ENCODE results near the gene MAST4.

The MAST4 gene

DNA sequence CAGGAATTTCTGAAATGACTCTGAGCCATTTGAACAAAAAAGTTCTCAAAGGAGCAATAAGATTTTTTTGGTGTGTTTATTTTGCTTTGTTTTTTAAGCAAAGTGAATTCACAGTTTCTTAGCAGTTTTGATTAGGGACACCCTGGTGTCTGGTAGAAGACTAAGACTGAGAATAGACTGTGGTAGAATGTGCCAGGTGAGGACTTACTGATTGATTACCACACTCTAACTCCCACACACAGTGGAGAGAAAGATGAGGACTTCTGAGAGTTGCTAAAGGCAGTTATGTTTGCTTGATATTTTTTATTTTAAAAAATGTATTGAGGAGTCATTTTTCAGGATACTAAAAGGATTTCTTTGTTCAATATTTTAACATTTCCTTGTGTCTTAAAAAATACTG lies 425.3 kb downstream of the MAST4 start:
- H3K4me1 Mint-ChIP-seq (ENCODE audit: low read depth in 2 of 2), result no peaks in the 10 kb centered on the region
- ATAC-seq (replicated peaks) (no peak), DNase-seq (no peak)
- no peak overlapping the region for H3K27ac Mint-ChIP-seq
- H3K27me3 Mint-ChIP-seq, result no peaks in the 10 kb centered on the region
- H3K4me3 Mint-ChIP-seq, result no peak overlapping the region
- H3K9me3 Mint-ChIP-seq, result no peaks in the 10 kb centered on the region
- H3K36me3 Mint-ChIP-seq (ENCODE audit: insufficient read depth), result no peaks in the 10 kb centered on the region

DNA sequence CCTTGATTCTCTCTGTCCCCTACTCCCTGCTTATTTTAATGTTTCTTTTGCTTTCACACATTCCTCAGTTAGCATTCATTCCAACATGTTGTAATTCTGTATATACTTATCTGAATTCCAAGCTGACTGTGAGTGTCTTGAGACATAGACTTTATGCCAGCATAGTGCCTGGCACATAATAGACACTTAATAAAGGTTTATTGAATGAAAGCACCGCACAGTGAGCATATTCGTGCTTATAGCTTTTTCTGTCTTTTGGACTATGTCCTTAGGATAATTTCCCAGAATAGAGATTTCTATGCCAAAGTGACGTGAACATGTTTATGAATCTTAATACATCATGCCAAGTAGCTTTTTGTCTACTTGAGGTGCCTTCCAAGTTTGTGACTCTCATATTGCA lies 425.8 kb downstream of the MAST4 start:
- Mint-ChIP-seq H3K36me3 (ENCODE audit: insufficient read depth) (no peaks in the 10 kb centered on the region), H3K4me1 (ENCODE audit: low read depth in 2 of 2) (no peaks in the 10 kb centered on the region), H3K9me3 (no peaks in the 10 kb centered on the region), H3K27me3 (no peaks in the 10 kb centered on the region), H3K4me3 (no peak overlapping the region), H3K27ac (no peak overlapping the region)
- ATAC-seq (replicated peaks), result no peak
- DNase-seq, result no peak

DNA sequence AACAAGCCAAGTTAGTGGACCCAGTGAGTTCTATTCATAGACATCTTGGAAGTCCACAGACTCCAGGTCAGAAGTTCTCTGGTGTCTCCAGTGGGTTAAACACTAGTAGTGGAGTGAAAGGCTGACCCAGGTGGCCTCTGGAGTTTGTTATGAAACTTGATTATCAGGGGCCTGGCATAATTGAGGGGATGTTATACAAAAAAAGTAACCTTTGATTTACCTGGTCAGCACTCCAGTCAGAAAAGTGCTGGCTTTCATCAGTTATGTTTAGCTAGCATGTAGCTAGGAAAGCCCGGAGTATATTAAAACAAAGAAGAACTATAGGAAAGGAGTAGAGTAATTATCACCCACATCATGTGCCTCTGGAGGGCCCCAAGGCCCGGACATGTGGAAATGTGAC lies 429.3 kb downstream of the MAST4 start:
- Mint-ChIP-seq H3K27ac (no peak overlapping the region), H3K27me3 (no peaks in the 10 kb centered on the region), H3K4me3 (no peak overlapping the region), H3K4me1 (ENCODE audit: low read depth in 2 of 2) (peaks cover 6% of the 10 kb centered on the region in 2 donors), H3K36me3 (ENCODE audit: insufficient read depth) (no peaks in the 10 kb centered on the region), H3K9me3 (no peaks in the 10 kb centered on the region)
- DNase-seq, result no peak
- ATAC-seq (replicated peaks), result no peak

DNA sequence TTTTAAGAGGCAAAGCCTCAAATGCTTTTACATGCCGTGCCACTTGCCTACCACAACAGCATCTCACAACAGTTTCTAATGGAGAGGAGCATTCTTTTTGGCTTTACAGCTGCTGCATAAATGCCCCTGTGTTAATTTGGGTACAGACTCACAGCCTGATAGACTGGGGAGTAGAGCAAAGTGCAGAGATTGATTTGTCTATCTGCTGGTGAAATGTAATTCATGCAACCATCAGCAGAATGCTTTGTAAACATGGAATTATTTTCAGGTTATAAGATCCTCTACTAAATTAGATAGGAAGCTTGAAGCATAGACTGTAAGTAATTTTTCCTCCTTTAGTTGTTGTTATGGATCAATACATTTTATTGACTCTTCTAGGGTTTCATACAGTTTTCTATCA lies 430.1 kb downstream of the MAST4 start:
- H3K27me3 Mint-ChIP-seq, result no peaks in the 10 kb centered on the region
- peaks cover 6 to 9% of the 10 kb centered on the region in 2 donors for H3K4me1 Mint-ChIP-seq (ENCODE audit: low read depth in 2 of 2)
- H3K4me3 Mint-ChIP-seq, result no peak overlapping the region
- H3K36me3 Mint-ChIP-seq (ENCODE audit: insufficient read depth), result no peaks in the 10 kb centered on the region
- no peak for DNase-seq
- ATAC-seq (replicated peaks), result no peak
- no peak overlapping the region for H3K27ac Mint-ChIP-seq
- H3K9me3 Mint-ChIP-seq, result no peaks in the 10 kb centered on the region

DNA sequence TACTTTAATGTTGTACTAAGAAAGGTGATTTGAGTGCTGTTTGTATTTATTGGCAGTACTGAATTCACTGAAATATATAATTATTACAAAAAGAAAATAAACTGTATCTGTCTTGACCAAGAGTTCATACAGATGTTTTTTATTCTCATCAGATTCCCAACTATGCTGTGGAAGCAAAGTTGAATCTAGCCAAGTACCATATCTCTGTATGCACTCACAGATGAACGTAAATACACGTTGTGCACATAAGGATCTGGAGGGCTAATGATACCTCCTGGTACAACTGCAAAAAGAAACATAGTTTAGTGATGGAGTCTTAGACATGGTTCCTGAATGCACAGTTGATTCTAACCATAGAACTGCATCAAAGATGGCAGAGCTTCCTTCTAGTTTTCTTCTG lies 431.0 kb downstream of the MAST4 start:
- no peaks in the 10 kb centered on the region for H3K9me3 Mint-ChIP-seq
- no peak for DNase-seq
- ATAC-seq (replicated peaks), result no peak
- no peaks in the 10 kb centered on the region for H3K27me3 Mint-ChIP-seq
- H3K27ac Mint-ChIP-seq, result no peak overlapping the region
- H3K4me1 Mint-ChIP-seq (ENCODE audit: low read depth in 2 of 2), result peaks cover 6 to 11% of the 10 kb centered on the region in 2 donors
- no peak overlapping the region for H3K4me3 Mint-ChIP-seq
- H3K36me3 Mint-ChIP-seq (ENCODE audit: insufficient read depth), result no peaks in the 10 kb centered on the region

DNA sequence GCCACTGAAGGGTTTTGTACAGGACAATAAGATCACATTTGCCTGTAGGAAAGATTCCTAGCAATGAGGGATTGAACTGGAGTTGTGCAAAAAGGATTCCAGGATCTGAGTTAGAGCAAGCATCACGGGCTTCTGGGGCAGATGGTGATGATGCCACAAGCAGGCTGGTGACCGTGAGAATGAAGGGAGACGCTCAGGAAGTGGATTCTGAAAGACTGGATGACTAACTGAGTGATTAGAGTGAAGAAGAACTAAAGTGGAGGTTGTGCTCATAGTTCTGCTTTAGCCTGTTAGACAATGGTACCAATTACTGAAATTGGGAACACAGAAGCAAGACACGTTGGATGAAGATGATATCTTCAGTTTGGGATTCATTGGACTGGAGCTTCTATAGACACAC lies 432.2 kb downstream of the MAST4 start:
- H3K4me1 Mint-ChIP-seq (ENCODE audit: low read depth in 2 of 2), result peaks cover 6 to 14% of the 10 kb centered on the region in 2 donors
- H3K4me3 Mint-ChIP-seq, result no peak overlapping the region
- no peaks in the 10 kb centered on the region for H3K9me3 Mint-ChIP-seq
- no peak overlapping the region for H3K27ac Mint-ChIP-seq
- no peak for DNase-seq
- no peaks in the 10 kb centered on the region for H3K27me3 Mint-ChIP-seq
- no peak for ATAC-seq (replicated peaks)
- H3K36me3 Mint-ChIP-seq (ENCODE audit: insufficient read depth), result no peaks in the 10 kb centered on the region

DNA sequence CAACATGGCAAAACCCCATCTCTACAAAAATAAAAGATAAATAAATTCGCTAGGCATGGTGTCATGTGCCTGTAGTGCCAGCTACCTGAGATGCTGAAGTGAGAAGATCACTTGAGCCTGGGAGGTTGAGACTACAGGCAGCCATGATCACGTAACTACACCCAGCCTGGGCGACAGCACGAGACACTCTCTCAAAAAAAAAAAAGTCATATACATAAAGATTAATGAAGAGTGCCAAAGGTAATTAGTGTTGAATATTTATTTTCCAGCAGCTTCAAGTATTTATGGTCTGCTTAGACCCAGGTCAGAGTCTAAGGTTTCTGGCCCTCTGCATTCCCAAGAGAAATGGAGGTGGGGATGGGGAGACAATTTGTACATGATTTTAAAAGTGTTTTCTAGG lies 432.7 kb downstream of the MAST4 start:
- H3K9me3 Mint-ChIP-seq, result no peaks in the 10 kb centered on the region
- H3K27ac Mint-ChIP-seq, result no peak overlapping the region
- H3K4me1 Mint-ChIP-seq (ENCODE audit: low read depth in 2 of 2), result peaks cover 6 to 14% of the 10 kb centered on the region in 2 donors
- DNase-seq (no peak), ATAC-seq (replicated peaks) (no peak)
- H3K4me3 Mint-ChIP-seq, result no peak overlapping the region
- H3K36me3 Mint-ChIP-seq (ENCODE audit: insufficient read depth), result no peaks in the 10 kb centered on the region
- no peaks in the 10 kb centered on the region for H3K27me3 Mint-ChIP-seq

DNA sequence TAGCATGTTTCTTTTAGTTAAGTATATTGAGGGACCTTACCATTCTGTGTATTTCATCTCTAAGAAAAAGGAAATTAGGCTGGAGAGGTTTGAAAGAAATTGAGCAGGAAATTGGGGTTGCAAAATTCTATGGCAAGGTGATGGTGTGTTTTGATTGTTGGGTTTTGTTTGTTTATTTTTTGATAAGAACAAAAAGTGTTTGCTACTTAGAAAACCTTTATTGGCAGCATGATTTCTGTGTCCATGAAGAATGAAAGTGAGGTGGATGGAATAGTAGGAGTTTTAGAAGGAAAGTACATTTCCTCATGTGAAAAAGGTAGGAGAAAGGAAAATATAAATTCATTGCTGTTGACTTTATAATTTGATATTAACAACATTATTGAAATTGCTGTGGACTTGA lies 433.3 kb downstream of the MAST4 start:
- Mint-ChIP-seq H3K36me3 (ENCODE audit: insufficient read depth) (no peaks in the 10 kb centered on the region), H3K4me1 (ENCODE audit: low read depth in 2 of 2) (peaks cover 6 to 14% of the 10 kb centered on the region in 2 donors), H3K9me3 (no peaks in the 10 kb centered on the region), H3K4me3 (no peak overlapping the region), H3K27ac (no peak overlapping the region), H3K27me3 (no peaks in the 10 kb centered on the region)
- ATAC-seq (replicated peaks) (no peak), DNase-seq (no peak)

DNA sequence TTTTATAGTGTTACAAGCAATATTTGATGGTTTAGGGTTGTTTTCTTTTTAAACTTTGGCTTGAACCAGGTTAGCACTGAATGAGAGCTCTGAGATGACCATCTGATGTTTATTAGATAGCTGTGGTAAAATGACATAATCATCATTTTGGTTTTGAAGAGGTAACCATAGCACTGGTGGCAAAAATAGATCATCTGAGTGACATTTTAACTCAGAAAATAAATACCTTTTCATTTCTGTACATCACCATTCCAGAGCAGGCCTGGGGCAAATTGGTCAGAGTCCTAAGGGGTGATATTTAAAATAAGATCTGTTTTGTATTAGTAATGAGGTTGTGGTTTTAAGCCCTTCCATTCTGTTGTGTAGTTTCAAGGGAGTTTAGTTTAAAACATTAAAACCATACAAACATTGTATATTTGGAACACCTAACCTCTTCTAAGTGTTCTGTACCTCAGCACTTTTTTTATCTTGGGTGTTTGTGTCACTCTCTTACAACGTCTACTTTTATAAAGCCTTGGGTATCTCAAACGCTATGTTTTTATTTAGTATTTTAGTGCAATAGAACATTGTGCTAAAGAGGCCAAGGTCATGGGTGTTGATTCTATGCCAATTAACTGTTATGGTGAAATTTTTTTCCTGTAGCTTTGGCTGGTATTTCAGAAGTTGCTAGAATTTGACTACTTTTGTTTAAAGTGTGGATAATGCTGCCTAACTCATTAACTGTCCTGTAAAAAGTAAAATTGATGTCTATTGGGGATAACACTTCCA lies 434.3 kb downstream of the MAST4 start:
- Mint-ChIP-seq H3K4me1 (ENCODE audit: low read depth in 2 of 2) (peaks cover 6 to 14% of the 10 kb centered on the region in 2 donors), H3K27ac (peak overlapping the region in 1 of 2 donors; percentile 41)

DNA sequence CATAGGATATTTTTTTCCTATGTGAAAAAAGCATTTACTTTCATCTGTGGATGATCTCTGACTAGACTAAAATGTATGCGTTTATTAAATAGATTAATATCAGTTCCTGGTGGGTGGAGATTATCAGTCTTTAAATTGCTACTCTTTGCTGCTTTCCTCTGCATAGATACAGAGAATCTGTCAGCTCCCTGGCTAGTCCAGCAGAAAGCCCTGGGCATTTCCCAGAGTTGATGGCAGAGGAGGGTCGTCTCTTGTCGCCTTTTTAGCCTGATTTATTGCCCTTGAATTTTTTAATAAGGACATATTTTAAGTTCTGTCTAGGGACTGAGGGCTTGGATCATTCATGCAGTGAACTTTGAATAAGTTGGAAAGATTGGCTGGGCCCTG lies 434.9 kb downstream of the MAST4 start:
- Mint-ChIP-seq H3K27ac (peak overlapping the region in 1 of 2 donors; percentile 41), H3K36me3 (ENCODE audit: insufficient read depth) (no peaks in the 10 kb centered on the region), H3K27me3 (no peaks in the 10 kb centered on the region), H3K4me1 (ENCODE audit: low read depth in 2 of 2) (peaks cover 6 to 15% of the 10 kb centered on the region in 2 donors), H3K4me3 (no peak overlapping the region), H3K9me3 (no peaks in the 10 kb centered on the region)
- ATAC-seq (replicated peaks) (no peak), DNase-seq (no peak)

More for the DNA sequence above, 434.3 kb downstream of the MAST4 start:
- H3K4me3 Mint-ChIP-seq, result no peak overlapping the region
- DNase-seq (no peak), ATAC-seq (replicated peaks) (no peak)
- H3K27me3 Mint-ChIP-seq, result no peaks in the 10 kb centered on the region
- no peaks in the 10 kb centered on the region for H3K9me3 Mint-ChIP-seq
- H3K36me3 Mint-ChIP-seq (ENCODE audit: insufficient read depth), result no peaks in the 10 kb centered on the region

DNA sequence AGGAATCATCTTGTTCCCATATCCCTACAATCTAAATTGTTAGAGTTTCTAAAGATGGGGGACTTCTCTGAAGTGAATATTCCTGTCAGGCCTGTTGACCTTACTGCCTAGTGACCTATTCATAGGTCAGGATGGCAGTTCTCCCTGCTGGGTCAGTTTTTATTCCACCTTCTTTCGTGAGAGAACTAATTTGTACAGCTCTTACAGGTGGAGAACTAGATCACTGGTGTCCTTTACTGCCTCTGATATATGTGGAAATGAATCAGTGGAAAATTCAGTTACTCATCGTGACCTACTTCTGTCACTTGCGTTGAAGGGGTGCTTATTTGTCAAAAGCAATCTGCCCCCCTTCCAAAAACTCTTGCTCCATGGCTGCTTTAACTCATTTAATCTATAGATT lies 435.5 kb downstream of the MAST4 start:
- no peaks in the 10 kb centered on the region for H3K27me3 Mint-ChIP-seq
- no peak overlapping the region for H3K27ac Mint-ChIP-seq
- DNase-seq, result no peak
- peak; percentile 41 for ATAC-seq (replicated peaks)
- peaks cover 6 to 15% of the 10 kb centered on the region in 2 donors for H3K4me1 Mint-ChIP-seq (ENCODE audit: low read depth in 2 of 2)
- H3K36me3 Mint-ChIP-seq (ENCODE audit: insufficient read depth), result no peaks in the 10 kb centered on the region
- H3K9me3 Mint-ChIP-seq, result no peaks in the 10 kb centered on the region
- H3K4me3 Mint-ChIP-seq, result no peak overlapping the region

DNA sequence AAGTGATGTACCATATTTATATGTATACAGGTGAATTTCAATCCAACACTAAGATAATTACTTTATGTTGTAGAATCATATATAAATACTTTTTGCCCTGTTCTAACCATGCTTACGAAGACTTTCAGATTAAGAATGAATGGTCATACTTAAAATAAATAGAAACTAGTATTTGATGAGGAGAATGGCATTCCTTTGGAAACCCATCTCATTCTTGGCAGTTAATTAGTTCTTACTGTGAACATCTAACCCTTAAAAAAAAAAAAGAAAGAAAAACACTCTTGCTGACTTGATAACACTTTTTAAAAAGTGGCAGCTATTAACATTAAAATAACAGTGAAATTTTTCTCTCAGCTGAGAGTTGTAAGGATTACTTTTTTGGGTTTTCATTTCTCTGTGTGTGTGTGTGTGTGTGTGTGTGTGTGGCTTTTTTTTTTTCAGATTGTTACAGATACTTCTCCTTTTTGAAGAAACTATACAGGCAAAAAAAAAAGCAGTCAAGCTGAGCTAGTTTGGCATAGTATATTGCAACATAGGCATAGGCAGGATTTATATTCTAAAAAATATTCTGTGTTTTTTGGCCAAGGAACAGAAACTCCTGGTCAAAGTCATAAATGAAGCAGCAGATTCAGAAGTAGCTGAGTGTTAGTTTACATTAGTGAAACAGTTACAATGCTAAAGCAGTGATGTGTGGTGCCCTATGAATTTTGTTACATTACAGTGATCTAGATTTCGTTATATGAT lies 436.9 kb downstream of the MAST4 start:
- DNase-seq (no peak), ATAC-seq (replicated peaks) (no peak)
- H3K9me3 Mint-ChIP-seq, result no peaks in the 10 kb centered on the region
- H3K4me3 Mint-ChIP-seq, result no peak overlapping the region
- H3K27ac Mint-ChIP-seq, result no peak overlapping the region
- H3K27me3 Mint-ChIP-seq, result no peaks in the 10 kb centered on the region
- no peaks in the 10 kb centered on the region for H3K36me3 Mint-ChIP-seq (ENCODE audit: insufficient read depth)
- peaks cover 4 to 12% of the 10 kb centered on the region in 2 donors for H3K4me1 Mint-ChIP-seq (ENCODE audit: low read depth in 2 of 2)

DNA sequence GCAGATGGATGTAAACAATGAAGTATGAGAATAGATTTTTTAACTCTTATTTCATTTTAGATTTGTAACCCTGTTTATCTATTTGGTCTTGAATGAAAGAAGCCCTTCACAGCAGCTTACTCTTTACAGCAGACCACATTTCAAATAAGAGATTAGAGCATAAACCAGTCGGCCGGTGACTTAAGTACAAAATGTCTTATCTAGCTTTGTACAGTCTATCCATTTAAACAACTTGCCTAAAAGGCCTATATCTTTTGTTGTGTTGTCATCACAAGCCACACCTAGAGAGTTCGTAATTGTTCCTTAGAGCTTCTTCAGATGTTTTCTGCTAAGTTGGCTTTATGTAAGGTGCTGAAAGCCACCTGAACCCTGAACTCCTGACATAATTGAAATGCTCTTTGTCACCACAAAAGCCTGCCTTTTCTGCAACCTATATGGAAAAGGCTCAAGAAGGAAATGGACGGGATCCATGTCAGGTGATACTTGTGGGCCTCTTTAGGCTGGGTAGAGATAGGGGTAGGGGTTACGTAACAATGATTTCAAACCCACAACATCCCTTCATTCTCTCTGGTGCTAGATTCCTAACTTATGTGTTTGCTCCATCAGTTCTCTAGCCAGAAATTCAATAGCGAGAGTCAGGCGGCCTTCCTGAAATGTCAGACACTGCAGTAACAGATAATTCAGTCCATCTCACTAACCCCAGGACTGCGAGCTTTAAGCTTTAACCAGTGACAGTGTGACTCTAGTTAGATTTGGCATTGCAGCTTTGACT lies 437.9 kb downstream of the MAST4 start:
- Mint-ChIP-seq H3K27me3 (no peaks in the 10 kb centered on the region), H3K9me3 (no peaks in the 10 kb centered on the region), H3K4me1 (ENCODE audit: low read depth in 2 of 2) (peaks cover 0 to 10% of the 10 kb centered on the region in 2 donors), H3K4me3 (no peak overlapping the region), H3K36me3 (ENCODE audit: insufficient read depth) (no peaks in the 10 kb centered on the region), H3K27ac (no peak overlapping the region)
- no peak for ATAC-seq (replicated peaks)
- DNase-seq, result no peak
